ENCODE results near the gene PHACTR4.
A peak's percentile ranks its signal among the peaks of the same experiment; 100 is the strongest.
"Not testable (repeated sequence)": the region's sequence is repeated elsewhere in the genome, so short reads cannot be mapped to it uniquely, and the experiment has no call there.

Gene PHACTR4

DNA sequence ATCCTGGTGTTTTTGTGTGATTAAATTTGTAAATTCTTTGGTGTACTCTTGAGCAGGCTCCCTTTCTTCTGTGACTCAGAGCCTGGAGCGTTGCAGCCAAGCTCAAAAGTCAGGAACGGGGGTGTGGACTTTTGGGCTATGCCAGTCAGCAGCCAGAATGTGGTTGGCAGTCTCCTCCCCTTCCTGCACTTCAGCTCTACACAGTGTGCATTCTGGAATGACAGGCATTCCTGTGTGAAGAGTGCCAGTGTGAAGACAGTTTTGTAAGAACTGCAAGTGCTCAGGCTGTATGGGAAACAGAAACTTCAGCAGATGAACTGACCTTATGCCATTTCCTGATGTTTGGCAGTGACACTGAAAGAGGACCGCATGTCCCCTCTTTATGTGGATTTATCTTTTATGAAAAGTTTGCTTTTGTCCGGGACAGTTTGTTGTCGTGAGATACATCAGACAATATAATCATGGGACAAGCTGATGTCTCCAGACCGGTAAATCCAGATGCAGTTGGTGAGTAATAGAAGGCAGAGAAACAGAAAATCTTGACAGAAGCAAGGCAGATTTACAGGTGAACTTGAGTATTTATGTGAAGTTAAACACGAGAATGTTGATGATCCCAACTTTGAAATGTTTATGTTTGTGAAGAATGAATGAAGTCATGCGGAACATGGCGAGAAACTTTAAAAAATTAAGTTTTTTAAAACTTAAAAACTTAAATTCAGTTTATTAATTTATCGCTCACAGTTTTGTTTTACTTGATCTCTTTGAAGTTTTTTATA, 68.6 kb downstream of the PHACTR4 start:
- DNase-seq: peak; percentile 96

DNA sequence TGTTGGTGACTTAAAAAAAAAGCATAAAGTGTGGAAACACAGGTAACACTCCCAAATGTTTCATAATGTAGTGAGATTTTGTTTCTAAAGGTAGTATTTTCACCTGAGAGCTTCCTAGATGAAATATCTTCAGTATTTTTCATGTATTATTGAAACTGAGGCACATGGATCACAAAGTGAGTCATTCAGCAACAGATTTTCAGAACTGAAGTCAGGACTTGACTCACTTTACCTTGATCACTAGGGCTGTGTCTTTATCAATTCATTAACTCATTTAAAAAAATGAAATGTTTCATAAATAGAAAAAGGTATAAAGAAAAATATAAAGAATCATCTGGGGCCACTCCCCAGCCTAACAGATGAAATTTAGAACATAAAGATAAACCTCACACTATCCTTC, 69.8 kb downstream of the PHACTR4 start:
- no peak for DNase-seq

DNA sequence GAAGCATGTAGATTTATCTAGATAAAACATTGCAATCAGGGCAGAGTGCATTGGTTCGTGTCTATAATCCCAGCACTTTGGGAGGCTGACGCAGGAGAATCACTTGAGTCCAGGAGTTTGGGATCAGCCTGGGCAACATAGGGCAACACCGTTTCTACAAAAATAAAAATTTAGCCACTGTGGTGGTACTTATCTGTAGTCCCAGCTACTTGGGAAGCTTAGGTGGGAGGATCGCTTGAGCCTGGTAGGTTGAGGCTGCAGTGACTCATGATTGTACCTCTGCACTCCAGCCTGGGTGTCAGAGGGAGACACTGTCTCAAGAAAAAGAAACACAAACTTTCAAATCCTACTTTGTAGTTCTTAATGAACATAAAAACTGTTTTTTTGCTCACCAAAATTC, 72.1 kb downstream of the PHACTR4 start:
- no peak for DNase-seq

DNA sequence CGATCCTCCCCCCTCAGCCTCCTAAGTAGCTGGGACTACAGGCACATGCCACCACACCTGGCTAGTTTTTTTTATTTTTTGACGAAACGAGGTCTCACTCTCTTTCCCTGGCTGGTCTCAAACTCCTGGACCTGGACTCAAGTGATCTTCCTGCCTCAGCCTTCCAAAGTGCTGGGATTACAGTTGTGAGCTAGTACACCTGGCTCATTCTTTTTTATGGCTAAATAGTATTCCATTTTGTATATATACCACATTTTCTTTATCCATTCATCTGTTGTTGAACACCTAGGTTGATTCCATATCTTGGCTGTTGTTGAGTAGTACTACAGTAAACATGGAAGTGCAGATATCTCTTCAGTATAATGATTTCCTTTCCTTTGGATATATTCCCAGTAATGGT, 74.0 kb downstream of the PHACTR4 start:
- no peak for DNase-seq

DNA sequence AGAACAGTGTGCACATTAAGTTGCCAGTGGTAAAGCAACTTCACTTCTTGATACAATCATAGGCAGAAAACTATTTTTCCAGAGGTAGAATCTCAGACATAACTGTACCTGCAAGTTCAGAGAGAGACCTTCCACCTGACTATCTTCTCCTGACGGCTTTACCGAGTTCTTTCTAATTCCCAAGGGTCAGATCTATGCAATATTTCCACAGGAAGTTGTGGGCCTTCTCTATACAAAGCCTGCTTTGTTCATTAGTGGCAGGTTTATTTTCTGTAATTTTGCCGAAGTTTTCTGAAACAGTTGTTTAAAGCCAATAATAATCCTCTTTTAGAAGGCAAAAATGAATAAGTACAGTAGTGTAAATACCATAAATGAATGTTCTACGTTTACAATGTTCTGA, 78.1 kb downstream of the PHACTR4 start:
- DNase-seq: no peak

DNA sequence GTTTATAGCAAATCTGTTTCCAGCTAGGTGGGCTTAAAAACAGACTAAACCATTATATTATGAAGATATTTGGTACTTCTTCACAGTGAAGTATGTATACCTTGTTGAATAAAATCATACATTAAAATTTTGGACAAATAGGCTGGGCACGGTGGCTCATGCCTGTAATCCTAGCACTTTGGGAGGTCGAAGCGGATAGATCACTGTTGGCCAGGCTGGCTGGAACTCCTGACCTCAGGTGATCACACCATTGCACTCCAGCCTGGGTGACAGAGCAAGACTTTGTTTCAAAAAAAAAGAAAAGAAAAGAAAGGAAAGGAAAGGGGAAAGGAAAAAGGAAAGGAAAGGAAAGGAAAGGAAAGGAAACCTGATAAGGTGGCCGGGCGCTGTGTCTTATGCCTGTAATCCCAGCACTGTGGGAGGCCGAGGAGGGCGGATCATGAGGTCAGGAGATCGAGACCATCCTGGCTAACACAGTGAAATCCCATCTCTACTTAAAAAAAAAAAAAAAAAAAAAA, 78.6 kb downstream of the PHACTR4 start:
- DNase-seq: not testable (repeated sequence)

DNA sequence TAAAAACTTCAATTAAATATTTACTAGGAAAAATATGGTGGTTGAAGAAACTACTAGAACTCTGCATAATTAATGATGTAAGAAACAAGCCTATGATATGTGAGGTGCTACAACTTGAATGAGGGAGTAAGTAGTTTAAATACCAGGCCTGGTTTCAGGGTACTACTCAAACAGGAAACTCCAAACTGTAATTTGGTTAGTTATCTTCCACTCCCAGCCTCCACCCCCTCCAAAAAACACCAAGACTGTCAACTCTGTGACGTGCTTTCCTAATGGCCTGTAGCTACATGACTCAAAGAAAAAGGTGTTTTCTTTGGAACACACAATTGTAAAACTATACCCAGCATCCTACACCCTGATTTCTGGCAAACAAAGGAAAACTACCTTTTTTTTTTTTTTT, 80.4 kb downstream of the PHACTR4 start:
- no peak for DNase-seq

DNA sequence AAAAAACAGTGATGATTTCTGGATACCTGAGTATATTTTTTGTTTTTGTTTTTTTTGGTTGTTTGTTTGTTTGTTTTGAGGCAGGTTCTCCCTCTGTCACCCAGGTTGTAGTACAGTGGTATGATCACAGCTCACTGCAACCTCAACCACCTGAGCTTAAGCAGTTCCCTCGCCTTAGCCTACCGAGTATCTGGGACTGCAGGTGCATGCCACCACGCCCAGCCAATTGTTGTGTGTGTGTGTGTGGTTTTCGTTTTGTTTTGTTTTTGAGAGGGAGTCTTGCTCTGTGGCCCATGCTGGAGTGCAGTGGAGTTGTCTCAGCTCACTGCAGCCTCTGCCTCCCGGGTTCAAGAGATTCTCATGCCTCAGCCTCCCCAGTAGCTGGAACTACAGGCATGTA, 81.0 kb downstream of the PHACTR4 start:
- DNase-seq: no peak

DNA sequence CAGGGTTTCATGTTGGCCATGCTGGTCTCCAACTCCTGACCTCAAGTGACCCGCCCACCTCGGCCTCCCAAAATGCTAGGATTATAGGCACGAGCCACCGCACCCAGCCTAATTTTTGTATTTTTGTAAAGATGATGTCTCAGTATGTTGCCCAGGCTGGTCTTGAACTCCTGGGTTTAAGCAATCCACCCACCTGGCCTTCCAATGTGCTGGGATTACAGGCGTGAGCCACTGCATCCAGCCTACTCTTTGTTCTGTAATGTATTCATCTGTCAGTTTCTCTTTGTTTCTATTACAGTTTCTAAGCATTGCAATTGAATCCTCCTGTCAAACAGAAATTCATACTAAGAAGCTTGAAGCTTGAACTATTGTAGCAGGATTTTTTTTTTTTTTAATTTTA, 81.5 kb downstream of the PHACTR4 start:
- no peak for DNase-seq

DNA sequence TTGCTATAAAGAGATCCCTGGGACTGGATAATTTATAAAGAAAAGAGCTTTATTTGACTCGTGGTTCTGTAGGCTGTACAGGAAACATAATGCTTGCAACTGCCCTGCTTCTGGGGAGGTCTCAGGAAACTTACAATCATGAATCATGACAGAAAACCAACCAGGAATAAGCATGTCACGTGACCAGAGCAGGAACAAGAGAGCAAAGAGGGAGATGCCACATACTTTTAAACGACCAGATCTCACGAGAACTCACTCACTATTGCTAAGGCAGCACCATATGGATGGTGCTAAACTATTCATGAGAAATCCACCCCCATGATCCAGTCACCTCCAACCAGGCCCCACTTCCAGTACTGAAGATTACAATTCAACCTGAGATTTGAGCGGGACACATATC, 86.5 kb downstream of the PHACTR4 start:
- peak; percentile 86 for DNase-seq

DNA sequence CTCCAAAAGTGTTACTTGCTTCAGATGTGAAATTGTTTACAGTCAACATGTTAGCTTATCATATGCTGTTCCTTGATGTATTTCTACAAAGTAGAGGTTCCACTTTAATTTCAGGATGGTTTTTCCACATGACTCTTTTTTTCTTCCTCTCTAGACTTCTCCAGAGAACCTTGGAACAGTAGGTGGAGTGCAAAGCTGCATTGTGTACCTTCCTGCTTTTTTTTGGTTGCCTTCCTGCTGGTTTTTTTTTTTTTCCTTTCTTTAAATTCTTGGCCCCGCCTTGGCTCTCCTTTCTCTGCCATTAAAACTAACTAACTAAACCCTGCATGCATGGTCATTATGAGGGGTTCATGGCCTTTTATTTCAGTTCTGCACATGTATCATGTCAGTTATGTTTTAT, 88.1 kb downstream of the PHACTR4 start:
- no peak for DNase-seq

DNA sequence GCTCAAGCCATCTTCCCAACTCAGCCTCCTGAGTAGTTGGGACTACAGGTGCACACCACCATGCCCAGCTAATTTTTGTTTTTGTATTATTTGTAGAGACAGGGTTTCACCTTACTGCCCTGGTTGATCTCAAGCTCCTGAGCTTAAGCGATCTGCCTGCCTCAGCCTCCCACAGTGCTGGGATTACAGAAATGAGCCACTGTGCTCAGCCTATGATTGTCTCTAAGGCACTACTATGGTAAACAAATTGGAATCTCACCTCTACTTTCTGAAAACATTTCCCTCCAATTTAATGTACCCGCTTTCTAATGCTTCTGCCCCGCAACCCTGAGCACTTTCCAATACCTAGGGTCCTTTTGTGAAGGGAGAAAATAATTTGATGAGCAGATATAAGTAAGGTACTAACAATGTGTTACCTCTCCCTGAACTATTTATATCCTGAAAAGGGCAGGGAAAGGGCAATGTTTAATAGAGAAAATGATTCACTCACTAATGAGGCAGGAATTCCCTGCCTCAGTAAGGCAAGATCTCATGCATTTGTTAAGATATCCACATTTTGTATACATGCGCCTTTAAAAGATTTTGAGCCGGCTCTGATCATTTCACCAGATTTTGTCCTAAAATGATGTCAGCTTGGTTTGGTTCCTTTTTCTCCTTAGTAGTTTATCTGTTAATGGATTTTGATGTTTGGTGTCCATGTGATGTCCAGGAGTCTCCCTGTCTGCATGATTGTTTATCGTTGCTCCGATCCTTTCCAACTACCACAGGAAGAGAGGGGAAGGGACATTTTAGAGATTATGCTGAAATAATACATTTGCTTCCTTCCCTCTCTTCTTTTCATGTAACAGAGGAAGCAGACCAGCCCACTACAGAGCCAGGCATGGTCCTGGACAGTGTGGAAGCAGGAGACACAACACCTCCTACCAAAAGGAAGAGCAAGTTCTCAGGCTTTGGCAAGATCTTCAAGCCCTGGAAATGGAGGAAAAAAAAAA, 89.0 kb downstream of the PHACTR4 start:
- no peak for DNase-seq

DNA sequence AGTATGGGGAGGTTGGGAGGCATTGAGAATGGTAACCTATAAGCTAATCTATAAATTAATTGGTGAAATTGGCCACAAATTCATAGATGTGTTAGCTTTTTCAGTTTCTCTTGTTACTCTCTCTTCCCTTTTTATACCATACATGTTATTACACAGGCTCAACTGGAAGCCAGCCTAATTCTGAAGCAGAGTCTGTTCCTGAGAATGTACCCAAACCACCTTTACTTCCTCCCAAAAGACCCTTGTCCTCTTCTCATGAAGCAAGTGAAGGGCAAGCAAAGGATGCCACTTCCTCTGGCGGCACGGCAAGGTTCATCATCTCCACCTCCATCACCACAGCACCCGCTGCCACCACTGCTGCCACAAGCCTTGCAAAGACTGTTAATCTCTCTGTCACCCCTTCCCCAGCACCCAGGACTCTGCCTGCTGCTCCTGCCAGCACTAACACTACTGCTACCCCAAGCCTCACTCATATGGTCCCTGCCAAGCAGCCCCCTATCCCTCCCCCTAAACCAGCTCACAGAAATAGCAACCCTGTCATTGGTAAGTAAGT, 96.8 kb downstream of the PHACTR4 start:
- DNase-seq: no peak

DNA sequence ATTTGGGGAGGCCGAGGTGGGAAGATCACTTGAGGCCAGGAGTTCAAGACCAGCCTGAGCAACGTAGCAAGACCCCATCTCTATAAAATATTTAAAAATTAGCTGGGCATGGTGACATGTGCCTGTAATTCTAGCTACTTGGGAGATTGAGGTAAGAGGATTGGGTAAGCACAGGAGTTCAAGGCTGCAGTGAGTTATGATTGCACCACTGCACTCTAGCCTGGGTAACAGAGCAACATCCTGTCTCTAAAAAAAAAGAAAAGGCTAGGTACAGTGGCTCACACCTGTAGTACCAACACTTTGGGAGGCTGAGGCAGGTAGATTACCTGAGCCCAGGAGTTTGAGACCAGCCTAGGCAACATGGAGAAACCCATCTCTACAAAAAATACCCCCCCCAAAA, 100.6 kb downstream of the PHACTR4 start:
- no peak for DNase-seq

DNA sequence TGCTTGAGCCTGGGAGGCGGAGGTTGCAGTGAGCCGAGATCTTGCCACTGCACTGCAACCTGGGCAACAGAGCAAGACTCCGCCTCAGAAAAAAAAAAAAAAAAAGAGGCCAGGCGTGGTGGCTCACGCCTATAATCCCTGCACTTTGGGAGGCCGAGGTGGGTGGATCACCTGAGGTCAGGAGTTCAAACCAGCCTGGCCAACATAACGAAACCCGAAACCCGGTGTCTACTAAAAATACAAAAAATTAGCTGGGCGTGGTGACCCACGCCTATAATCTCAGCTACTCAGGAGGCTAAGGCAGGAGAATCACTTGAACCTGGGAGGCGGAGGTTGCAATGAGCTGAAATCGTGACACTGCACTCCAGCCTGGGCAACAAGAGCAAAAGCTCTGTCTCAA, 110.0 kb downstream of the PHACTR4 start:
- DNase-seq: not testable (repeated sequence)

DNA sequence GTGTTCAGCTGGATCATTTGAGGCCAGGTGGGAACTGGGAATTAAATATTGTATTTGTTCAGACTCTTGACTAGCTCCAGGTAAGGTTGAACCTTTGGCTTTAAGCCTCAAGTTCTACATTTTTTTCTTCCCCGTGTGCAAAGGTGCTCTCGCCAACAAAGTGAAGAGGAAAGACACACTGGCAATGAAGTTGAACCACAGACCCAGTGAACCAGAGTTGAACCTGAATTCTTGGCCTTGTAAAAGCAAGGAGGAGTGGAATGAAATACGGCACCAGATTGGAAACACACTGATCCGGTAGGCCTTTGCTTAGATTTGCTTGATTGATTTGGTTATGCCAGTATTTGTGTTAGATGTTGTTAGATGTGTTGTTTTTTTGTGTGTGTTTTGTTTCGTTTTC, 110.8 kb downstream of the PHACTR4 start:
- no peak for DNase-seq

DNA sequence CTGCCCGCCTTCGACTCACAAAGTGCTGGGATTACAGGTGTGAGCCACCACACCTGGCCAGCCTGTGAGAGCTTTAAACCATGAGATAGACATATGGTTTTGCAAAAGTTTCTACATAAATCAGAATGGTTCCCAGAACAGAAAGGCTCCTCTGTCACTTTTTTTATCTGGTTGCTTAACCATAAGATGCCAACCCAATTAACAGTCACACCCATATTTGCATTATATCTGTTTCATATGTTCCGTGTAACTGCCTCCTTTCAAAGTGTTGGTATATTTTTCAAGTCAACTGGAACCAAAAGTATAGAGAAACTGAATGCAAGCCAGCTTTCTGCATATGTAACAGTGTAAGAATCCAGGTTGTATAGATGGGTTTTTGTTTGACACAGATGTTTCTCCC, 112.6 kb downstream of the PHACTR4 start:
- DNase-seq: no peak

DNA sequence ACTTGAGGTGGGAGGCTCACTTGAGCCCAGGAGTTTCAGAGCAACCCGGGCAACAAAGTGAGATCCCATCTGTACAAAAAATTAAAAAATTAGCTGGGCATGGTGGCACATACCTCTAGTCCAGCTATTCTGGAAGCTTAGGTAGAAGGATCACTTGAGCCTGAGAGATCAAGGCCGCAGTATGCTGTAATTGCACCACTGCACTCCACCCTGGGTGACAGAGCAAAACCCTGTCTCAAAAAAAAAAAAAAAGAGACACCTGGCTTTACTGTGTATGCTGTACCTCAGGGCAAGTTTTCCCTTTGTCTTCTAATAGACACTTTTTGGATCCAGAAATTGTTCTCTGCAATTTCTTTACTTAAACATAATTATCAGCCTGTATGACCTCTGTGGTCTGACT, 113.2 kb downstream of the PHACTR4 start:
- DNase-seq: no peak

DNA sequence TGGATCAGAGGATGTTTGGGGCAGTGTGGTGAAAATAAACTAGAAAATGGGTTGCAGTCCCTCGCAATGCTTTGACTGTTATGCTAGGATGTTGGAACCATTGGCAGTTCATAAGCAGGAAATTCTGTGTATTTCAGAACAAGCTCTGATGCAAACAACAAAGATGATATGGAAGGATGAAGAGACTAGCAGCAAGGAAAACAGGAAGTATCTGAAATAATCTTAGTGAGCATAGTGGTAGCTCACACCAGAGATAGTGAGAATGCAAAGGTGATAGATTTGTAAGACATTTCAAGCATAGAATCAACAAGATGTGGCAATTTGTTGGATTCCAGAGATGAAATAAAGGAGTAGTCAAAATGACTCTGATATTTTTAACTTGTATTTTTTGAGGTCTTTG, 125.2 kb downstream of the PHACTR4 start:
- DNase-seq: no peak

DNA sequence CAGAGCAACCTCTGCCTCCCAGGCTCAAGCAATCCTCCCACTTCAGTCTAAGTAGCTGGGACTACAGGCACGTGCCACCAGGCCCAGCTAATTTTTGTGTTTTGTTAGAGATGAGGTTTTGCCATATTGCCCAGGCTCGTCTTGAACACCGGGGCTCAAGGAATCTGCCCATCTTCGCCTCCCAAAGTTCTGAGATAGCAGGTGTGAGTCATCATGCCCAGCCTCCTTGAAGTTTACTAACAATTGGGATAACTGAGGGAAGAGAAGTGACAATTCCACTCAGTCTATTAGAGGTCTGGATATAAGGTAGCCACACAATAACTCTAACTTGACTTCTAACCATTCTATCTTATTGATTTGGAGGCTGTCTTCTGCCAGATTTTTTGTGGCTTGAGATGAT, 130.0 kb downstream of the PHACTR4 start:
- DNase-seq: no peak

DNA sequence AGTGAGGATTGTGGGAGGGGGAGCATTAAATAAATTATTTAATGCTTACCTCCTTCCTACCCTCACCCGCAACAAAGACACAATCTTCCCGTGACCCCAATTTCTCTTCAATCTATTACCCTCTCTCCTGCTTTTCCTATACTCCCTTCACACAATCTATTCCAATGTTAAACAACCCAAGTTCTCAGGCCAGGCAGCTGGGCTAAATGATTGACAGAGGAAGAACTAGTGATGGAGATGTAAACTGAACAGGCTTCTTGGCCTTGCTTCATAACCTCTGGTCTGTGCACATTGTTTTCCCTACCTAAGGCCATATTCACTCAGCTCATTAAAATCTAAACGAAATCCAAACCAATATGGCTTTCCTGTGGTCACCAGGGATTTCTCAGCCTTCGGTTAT, 132.4 kb downstream of the PHACTR4 start:
- DNase-seq: no peak

DNA sequence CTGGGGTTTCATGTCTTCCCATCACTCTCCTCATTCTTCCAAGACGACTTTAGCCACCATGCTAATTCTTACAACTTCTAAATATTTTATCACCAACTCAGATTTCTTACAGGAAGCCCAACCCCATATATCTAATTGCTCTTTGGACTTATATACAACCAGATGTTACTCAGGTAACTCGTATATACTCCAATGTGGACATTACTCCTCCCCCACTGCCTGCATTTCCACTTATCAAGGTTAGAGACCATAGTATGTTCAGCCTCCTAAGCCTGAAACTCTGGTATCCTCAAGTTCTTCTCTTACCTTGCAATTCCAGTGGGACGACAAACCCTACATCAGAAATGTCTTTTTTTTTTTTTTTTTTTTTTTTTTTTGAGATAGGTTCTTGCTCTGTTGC, 133.6 kb downstream of the PHACTR4 start:
- DNase-seq: no peak

DNA sequence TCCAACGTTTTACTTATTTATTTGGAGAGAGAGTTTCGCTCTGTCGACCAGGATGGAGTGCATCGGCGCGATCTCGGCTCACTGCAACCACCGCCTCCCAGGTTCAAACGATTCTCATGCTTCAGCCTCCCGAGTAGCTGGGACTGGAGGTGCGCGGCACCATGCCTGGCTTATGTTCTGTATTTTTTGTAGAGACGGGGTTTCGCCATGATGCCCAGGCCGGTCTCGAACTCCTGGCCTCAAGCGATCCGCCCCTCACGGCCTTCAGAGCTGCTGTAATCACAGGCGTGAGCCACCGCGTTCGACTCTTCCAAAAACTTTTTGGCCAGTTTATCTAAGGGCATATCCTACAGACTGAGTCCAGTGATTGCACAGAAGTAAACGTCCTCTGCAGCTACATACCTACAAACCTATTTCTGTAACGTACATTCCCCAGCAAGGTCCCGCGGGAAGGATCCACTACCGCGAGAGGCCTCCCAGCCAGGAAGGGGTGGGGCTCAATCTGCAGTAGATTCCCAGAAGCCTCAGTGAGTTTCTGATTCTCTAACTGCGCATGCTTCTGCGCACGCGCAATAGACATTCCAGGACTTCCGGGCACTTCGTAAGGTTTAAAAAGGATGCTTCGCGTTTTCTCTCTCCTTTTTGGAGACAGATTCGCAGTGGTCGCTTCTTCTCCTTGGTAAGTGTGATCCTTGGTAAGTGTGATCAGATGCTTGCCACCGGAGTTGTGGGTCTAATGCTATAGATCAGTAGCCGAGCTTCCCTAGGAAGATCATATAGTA, 136.1 kb downstream of the PHACTR4 start, which contains the start of gene RCC1:
Gene RCC1, plus strand, starts transcription at position 638 of the 782 bp plus-strand sequence. CDS start 23,824 bp downstream, outside the sequence.
- DNase-seq: peak; percentile 100
